ENCODE data around the gene HLA-F.

- TF ChIP-seq EP300 (IDR thresholded peaks at IDR 0.05) = no peak
- TF ChIP-seq CTCF (IDR thresholded peaks at IDR 0.05) = no peak
- no peak for TF ChIP-seq POLR2A (IDR thresholded peaks at IDR 0.05)
These were observed 49.2 kb upstream of the HLA-F start for GRCh38 chr6:29674008-29674407.
